Spleen (tissue), 7 donors: ENCODE data around the gene MREG.

Source experiments
- POLR2A ChIP-seq, 3 donors: fragments of 450-650 bp; IDR thresholded peaks; one replicate each; pipeline ENCODE4 v1.5.1; 2017; ENCODE audit warnings: antibody characterized with exemption in 3 of 3, mild to moderate bottlenecking in 1 of 3
- TF ChIP-seq, protein P1 (sequence below), 11 experiments: fragments of 200-600 bp in 7 of 11; fragments of 450-650 bp in 4 of 11; sonication (generic) in 4 of 11; IDR thresholded peaks in 8 of 11; conservative IDR thresholded peaks in 3 of 11; 1 replicate in 7 of 11; 2 replicates in 4 of 11; pipeline versions ENCODE4 v1.4.0 to v1.8.0; 2016 to 2021; ENCODE audit warnings: antibody characterized with exemption in 11 of 11, inconsistent platforms in 4 of 11, mild to moderate bottlenecking in 1 of 11
- donor health status: DM: no; HTN: no; CAD: no; lungs with moderate emphysema.
- donor health status: DM: no; HTN: no; CAD: no.
- donor health status: DM: no; HTN: no; CAD: no.

DNA sequence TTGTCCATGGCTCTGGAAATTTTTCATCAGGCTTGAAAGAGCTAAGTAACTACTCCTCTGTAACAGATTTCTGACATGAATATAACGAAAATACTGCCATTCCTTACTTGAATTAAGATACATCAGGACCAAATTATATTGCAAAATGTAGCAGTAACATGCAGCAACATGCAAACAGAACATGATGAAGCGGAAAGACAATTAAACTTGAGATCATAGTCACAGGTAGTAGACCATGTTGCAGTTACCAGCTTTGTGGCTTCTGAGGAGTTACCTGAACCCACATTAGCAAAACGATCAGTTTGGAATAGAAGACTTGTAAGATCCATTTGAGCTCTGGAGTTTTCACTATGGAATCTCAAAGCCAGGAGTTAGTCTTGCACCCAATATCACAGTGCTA, 76.2 kb downstream of the MREG start:
- no peak for TF ChIP-seq POLR2A (IDR thresholded peaks at IDR 0.05)
- TF ChIP-seq, protein P1, sequence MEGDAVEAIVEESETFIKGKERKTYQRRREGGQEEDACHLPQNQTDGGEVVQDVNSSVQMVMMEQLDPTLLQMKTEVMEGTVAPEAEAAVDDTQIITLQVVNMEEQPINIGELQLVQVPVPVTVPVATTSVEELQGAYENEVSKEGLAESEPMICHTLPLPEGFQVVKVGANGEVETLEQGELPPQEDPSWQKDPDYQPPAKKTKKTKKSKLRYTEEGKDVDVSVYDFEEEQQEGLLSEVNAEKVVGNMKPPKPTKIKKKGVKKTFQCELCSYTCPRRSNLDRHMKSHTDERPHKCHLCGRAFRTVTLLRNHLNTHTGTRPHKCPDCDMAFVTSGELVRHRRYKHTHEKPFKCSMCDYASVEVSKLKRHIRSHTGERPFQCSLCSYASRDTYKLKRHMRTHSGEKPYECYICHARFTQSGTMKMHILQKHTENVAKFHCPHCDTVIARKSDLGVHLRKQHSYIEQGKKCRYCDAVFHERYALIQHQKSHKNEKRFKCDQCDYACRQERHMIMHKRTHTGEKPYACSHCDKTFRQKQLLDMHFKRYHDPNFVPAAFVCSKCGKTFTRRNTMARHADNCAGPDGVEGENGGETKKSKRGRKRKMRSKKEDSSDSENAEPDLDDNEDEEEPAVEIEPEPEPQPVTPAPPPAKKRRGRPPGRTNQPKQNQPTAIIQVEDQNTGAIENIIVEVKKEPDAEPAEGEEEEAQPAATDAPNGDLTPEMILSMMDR (IDR thresholded peaks at IDR 0.05 in 8 of 11, conservative IDR thresholded peaks at IDR 0.05 in 3 of 11), result no peak
